NCI-H128 (cell line): Measurements from ENCODE around the gene TMEM114.

Source experiments
- DNase-seq: peaks from one replicate; lab custom pipeline; 2025; ENCODE audit not compliant: unreplicated experiment; lab: John Stamatoyannopoulos, UW

Gene TMEM114

DNA sequence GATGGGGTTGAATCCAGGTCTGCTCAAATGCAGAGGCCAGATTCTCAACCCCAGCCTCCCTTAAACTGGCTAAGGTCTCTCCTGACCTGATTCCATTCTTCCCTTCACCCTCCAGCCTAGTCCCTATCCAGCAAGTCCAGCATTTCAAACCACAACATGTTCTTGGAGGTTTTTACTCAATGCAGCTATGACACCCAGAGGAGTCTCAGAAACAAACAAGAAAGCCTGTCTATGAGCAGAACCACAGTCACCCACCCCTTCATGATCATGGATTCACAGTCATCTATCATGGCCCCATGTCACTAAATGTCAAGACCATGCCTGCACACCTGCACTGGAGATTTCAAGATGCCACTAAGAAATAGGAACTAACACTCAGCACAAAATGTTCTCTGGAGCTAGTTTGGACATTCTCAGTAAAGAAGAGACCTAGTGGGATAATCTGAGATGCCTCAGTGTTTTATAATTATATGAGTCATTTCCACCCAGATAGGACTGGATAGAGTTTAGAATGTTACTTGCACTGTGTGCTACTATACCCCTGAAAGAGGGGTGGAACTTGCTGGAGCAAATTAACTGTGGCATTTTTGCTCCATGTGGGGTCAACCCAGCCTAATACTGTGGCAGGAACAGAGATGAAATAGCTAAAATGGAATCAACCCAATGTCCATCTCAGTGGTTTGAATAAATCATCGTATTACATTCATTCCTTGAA is 21.7 kb upstream of the TMEM114 start:
- DNase-seq, result no peak

DNA sequence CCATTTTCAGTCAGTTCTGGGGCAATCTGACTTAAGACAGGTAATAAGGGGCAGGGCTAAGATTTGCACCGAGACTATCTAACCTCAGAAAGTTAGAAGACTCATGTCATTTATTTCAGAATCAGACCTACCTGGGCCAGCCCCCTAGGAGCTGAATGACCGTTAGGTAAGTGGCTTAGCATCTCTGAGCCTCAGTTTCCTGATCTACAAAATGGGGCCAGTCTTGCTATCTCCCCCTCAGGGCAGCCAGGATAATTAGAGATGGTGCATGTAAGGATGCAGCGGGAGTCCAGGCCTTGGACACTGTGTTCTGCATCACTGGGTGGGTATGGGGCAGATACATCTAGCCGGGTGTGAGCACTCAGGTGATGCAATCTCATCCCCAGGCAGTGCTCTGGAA is 20.8 kb upstream of the TMEM114 start:
- no peak for DNase-seq

DNA sequence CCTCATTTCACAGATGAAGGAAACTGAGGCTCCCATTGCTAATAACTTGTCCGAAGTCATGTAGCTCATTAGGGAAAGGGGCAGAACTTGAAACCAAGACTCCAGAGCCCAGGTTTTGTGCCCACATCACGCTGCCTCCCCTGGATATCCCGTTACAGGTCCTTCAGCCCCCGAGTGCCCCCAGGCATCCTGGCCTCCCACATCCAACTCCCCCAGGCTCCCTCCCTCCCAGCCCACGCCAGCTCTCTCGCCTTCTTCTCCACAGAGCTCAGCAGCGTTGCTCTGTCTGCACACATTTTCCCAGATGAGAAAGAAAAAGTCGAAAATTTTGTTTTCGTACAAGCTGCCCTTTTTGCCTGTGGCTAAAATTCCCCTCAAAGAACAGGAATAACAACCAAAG is 16.9 kb upstream of the TMEM114 start:
- no peak for DNase-seq

DNA sequence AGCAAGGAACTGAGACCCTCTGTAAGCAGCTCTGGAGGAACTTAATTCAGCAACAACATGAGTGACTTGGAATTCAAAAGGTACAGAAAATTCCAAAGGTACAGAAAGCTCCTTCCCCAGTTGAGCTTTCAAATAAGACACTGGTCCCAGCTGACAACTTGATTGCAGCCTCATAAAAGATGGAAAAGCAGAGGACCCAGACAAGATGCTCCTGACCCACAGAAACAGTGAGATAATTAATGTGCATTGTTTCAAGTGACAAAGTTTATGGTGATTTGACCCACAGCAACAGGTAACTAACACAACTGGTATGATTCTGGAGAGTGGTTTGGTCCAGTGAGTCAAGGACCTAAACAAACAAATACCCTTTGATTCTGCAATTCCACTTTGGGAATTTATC is 15.2 kb upstream of the TMEM114 start:
- no peak for DNase-seq

DNA sequence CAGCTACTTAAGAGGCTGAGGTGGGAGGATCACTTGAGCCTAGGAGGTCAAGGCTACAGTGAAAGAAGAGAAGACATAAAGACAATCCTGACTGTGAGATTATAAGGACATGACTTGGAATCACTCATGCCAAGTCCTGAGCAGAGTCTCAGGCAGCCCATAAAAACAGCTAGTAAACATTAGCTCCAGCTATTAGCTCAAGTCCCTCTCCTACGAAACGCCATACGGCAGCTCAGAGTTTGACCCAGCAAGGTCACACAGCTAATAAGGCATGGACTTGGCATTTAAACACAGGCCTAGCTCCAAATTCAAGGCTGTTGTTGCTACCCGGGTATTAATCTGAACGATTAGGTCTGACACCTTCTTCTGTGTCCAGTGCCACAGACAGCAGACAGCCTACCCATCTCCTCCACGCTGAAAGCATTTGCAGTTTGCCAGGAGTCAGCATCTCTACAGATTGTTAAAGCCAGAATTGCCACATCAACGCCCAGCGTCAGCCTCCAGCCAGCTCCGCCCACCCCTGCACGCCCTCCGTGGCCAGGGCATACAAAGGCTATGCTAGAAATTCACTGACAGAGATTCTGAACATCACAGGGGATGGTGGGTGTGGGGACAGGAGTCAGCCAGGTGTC is 9.9 kb upstream of the TMEM114 start:
- no peak for DNase-seq

DNA sequence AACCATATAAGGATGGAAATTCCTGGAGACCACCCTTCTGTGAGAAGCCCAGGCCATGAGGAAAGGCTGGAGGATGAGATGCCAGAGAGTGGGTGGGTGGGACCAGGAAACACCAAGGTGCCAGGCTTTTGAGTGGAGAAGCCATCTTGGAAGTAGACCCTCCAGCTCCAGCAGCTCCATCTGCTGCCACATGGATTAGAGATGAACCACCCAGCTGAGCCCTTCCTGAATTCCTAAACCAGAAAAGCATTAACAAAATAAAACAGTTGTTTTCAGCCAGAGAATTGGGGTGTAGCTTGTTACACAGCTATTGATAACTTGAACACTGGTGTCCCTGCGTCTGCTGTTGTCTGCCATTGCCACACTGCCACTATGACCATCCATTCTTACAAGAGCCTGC is 6.3 kb upstream of the TMEM114 start:
- no peak for DNase-seq

DNA sequence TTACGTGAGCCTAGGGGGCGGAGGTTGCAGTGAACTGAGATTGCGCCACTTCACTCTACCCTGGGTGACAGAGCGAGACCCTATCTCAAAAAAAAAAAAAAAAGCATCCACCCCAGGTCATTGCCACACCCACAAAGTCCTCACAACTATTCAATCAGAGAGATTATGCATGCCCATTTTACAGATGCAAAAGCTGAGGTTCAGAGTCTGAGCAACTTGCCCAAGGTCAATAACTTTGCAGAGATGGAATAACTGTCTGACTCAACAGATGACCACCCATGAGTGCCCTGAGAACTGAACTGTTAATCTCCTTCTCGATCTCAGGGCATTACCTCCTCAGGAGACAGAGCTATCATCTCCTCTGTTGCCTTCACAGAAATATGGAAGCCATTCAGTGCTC is 5.5 kb upstream of the TMEM114 start:
- no peak for DNase-seq

DNA sequence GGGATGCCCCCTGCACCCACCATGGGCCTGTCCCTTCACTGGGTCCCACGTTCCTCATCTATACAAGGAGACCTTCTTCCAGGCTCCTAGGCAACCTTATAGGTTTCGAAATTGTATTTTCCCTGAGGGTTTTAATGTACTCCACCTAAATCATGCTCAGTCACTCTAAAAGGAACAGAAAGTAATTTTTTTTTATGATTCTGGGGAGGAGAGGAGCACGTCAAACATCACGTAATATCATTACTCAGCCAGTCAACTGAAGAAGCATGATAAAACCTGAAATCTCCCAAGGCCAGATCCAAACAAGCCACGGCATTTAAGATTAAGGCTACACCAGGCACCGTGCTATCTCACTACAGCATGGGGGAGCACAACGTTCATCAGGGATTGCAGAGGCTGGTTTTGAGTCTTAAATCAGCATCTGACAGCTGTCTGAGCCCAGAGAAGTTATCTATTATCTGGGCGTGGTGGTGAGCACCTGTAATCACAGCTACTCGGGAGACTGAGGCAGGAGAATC is 3.9 kb upstream of the TMEM114 start:
- no peak for DNase-seq

DNA sequence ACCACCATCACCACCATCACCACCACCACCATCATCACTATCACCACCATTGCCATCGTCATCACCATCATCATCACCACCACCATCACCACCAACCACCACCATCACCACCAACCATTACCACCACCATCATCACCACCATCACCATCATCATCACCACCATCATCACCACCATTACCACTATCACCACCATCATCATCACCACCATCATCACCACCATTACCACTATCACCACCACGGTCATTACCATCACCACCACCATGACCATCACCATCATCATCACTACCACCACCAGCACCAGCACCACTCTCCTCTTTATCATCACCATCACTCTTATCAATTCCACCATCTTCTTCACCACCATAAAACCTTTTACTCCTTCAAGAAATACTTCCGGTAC is 1.1 kb upstream of the TMEM114 start:
- DNase-seq, result no peak

DNA sequence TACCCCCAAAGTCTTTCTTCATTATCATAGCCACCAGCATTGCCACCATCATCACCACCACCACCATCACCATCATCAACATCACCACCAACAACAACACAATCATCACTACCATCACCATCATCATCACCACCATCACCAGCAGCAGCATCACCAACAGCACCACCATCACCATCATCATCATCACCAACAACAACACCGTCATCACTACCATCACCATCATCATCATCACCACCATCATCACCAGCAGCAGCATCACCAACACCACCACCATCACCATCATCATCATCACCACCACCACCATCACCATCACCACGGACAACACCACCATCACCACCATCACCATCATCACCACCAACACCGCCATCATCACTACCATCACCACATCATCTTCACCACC is 500 bp upstream of the TMEM114 start:
- DNase-seq, result no peak

DNA sequence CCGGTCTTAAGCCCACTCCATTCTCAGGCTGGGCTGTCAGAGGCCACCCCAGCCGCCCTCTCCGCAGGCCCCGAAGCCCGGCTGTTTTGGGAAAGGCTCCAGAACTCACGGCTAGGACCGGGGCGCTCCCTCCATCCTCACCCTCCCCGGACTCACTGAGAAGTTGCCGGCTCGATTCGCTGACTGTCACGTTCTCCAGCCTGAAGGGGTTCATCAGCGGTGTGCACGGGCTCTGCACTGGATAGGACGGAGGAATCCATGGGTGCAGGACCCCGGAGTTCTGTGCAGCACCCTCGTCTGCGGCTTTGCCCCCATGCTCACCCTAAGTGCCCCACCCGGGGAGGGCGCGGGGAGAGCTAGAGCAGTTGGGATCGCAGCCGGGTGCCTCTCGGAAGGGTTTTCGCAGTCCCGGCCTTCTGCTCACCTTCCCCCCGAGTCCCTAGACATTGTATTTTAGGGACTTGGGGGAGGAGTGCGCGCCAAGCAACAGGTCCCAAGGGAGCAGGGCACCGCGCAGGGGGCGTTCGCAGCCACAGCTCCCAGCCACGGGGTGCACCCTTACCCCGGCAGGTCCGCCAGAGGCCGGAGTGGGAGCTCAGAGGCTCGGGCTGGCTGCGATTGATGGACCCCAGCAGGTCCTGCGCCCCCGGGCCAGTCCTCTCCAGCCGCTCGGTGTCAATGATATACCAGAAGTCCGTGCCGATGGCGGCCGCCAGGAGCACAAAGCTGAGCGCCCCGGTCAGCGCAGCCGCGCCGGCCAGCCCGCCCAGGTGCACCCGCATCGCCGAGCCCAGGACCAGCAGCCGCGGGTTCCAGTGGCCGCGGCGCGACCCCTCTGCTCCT is 1.0 kb downstream of the TMEM114 start:
- no peak for DNase-seq

DNA sequence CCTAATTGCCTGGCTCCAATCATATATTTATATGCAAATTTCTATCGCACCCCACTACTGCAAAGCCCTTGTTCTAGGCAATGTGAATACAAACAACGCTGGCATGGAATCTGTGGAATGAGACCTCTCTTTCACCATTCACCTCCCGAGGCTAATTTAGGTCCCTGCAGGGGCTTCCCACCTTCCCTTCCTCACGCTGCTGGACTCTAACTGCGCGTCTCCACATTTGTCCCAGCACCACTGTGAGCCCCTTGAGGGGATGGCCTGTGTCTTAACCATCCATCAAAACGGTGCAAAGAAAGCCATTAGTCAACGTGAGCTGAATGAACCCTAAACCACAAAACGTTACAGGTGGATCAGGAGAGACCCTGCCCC is 1.6 kb downstream of the TMEM114 start:
- no peak for DNase-seq

DNA sequence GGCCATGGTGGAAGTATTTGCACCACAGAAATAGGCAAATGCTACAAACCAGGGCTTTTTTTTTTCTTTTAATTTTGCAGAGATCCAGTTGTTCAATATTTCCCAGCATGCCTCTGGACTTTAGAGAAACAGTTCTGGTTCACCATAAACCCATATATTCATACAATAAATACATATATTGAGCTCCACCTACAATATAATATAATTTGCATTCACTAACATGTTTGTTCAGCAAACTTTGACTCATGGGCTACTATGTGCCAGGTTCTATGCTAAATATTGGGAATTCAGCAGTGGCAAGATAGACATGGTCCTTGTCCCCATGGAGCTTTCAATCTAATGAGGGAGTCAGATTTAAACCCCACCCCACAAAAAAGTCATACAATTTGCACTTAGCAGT is 3.2 kb downstream of the TMEM114 start:
- no peak for DNase-seq

DNA sequence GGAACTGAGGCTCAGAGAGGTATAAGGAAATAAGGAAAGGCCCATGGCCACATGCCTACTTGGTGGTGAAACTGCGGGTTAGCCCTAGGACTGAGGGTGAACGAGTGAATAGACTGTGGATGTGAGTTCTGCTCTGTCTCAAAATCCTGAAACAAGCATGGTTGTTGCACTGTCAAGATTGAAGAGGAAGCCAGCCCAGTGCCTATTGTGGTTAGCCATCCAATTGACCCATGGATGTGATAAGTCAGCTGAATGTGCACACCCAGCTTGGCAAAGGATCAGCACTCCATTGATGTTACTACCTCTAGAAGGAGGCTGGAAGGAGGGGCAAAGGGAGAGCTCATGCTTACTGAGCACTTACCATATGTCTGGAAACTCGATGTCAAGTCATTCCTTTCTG is 4.5 kb downstream of the TMEM114 start:
- DNase-seq, result no peak

DNA sequence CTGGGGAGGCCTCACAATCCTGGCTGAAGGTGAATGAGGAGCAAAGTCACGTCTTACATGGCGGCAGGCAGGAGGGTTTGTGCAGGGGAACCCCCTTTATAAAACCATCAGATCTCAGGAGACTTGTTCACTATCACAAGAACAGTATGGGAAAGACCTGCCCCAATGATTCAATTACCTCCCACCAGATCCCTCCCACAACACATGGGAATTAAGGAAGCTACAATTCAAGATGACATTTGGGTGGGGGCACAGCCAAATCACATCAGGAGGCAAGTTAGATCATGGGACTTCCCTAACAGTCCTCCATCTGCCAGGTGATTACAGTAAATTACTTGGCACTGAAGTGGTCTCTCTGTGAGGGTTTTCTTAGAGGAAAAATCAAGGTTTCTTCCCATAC is 5.3 kb downstream of the TMEM114 start:
- DNase-seq, result no peak

DNA sequence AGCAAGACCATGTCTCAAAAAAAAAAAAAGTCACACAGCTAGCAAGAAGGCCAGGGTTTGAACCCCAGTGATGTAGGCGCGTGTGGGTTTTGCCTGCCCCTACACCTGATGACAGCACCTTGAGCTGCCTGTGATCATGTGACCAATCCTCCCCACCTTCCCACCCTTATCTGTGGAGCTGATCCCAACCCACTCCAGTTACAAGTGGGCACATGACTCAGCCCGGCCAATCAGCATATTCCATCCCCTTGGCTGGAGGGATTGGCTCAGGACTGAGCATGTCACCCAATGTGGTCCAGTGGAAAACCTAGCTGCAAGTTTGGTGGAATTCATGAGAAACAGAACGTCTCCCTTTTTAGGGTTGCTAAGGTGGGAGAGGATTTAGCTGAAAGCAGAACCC is 6.6 kb downstream of the TMEM114 start:
- DNase-seq, result no peak

DNA sequence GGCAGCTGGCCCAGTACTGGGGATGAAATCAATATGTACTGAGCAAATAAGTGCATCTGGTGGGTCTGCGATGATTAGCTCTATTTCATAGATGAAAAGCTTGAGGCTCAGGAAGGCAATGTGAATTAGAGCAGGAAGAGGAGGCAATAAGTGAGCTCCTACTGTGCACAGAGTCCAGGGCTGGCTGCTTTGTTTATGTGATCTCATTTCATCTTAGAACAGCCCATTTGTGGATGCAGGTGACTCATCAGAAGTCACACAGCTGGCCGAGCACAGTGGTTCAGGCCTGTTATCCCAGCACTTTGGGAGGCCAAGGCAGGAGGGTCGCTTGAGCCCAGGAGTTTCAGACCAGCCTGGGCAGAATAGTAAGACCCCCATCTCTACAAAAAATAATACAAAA is 7.1 kb downstream of the TMEM114 start:
- no peak for DNase-seq

DNA sequence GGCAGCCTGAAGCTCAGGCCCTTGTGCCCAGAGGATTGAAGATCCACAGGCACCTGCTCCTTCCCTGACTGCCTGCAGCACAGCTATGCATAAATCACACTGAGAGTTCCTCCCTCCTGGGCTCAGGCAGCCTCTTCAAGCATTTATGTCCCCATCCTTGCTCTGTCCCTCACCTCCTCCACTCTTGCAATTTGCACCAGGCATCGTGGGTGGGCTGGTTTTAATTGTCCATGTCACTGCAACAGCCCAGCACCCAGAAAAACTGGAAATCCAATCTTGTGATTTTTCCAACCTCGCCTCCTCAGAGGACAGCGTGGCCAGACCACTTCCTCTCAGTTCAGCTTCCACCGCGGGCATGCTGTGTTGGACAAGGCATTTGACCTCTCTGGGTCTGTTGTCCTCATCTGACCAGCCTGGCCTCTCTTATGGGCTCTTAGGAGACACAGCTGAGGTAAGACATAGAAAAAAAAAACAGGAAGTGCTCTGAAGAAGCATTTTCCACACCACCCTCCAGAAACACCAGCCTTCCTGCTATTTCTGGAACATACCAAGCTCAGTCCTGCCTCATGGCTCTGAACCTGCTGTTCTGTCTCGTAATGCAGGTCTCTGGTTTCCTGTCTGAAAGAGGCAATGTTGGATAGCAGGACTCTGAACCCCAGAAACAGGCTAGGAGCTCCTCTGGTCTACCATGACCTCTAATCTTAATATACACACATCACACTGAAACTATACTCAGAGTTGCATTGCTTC is 8.3 kb downstream of the TMEM114 start:
- DNase-seq, result no peak

DNA sequence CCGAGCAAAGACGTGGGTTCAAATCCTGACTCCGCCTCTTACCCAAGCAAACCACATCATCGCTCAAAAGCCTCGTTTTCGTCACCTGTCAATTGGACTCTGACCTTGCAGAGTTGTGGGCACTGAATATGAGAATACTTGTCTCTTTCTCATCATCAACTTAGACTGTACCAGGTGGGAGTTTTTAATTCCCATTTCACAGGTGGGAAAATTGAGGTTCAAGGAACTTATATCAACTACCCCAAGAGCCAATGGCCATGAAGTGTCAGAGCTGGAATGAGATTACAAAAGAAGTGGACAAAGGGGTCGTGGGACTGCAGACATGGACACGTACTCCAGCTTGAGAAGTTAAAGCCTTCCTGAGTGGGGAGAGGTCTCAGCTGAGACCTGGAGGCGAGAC is 10.8 kb downstream of the TMEM114 start:
- no peak for DNase-seq

DNA sequence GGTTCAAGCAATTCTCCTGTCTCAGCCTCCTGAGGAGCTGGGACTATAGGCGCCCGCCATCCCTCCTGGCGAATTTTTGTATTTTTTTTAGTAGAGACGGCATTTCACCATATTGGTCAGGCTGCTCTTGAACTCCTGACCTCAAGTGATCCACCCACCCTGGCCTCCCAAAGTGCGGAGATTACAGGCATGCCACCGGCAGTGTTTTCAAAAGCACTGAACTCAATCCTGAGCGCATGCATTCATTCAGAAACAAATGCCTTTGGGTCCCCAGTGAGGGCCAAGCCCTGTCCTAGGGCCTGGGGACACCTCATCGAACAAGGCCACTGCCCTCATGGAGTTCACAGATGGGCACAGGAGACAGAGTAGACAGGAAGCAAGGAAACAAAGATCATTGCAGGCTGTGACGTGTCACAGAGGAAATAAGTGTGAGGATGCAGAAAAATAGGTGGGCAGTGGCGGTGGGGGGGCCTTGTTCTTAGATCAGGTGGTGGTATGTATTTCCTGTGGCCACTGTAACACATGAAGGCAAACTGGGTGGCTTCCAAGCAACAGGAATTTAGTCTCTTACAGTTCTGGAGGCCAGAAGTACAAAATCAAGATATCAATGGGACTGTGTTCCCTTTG is 12.5 kb downstream of the TMEM114 start:
- no peak for DNase-seq
